DMS 273 (cell line): Measurements from ENCODE around the gene GJD2.

Source experiments
- DNase-seq: peaks from one replicate; lab custom pipeline; 2025; ENCODE audit not compliant: unreplicated experiment; lab: John Stamatoyannopoulos, UW

GJD2 gene

DNA sequence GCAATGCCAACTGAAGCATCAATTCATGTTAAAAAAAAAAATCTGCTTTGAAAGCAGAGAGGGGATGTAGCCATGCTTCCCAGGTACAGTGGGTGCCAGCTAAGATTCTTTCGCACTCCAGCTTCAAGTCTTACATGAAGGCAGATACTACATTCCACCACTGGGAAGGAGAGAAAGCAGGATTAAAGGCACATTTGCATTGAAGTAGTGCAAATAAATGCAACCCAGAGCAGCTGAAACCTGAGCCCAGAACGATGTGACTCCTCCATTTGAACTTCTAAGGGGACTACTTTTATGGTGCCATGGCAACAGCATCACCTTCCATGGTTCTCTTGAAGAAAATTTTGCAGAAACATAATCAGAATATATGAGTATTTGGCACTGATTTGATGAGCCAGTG, 19.1 kb upstream of the GJD2 start:
- DNase-seq, result peak; percentile 4

DNA sequence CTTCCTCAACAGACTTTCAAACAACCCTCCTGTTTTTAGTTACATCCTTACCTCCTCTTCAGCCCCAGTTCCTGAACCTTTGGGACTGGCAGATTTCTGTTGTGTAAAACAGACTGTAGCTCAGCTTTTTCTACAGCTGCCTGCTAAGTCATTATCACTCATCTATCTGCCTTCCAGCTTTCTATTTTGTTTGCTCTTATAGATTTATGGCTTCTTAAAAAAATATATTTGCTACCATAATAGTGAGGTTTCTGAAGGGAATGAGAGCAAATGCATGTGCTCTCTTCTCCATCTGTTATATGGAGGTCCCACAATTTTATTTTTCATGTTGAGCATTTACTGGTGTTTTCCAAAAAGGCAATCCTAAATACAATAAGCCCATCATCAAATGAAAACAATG, 18.2 kb upstream of the GJD2 start:
- DNase-seq, result no peak

DNA sequence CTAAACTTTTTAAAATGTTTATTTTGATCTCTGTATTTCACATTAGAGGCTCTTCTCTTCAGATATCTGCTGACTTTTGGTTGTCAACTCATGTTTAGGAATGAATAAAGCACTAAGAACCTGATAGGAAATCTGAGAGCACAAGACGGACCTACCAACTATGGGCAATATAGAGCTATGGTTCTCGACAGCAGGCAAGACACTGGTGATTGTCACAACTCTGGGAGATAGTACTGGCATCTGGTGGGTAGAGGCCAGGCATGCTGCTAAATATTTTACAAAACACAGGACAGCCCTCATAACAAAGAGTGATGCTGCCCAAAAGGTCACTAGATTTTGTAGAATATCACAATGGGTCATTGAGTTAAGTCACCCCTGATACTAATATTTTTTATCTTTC, 17.5 kb upstream of the GJD2 start:
- DNase-seq, result no peak

DNA sequence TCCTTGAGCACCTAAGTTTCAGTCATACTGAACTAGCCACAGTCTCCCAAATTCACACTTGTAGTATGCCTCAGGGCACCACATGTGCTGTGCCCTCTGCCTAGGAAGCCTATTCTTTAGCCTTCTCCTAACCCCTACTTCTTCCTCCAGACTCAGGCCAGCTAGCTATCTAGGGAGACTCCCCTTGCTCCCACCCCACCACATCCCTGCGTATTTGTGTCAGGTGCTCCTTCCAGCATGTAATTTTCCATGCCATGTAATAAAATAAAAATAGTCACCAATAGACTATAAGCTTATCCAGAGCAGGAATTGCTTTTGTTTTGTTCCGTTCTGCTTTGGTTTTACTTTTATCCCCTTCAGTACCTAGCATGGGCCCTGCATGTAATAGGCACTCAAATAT, 14.9 kb upstream of the GJD2 start:
- no peak for DNase-seq

DNA sequence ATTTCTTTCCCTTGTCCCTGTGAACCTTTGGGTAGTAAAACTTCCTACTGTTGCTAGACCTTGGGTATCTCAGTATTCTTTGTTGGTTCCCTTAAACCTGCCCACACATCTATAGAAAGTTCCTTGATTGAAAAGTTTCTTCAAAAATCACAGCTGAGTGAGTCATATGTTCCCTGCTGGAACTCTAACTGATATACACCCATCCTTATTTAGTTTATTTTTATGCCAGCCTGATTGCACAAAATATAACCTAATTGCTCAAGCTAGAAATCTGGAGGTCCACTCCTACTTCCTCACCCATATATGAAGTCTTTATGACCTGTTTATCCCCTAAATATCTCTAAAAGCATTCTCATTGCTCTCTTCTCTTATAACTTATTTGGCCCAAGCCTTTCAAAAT, 13.7 kb upstream of the GJD2 start:
- no peak for DNase-seq

DNA sequence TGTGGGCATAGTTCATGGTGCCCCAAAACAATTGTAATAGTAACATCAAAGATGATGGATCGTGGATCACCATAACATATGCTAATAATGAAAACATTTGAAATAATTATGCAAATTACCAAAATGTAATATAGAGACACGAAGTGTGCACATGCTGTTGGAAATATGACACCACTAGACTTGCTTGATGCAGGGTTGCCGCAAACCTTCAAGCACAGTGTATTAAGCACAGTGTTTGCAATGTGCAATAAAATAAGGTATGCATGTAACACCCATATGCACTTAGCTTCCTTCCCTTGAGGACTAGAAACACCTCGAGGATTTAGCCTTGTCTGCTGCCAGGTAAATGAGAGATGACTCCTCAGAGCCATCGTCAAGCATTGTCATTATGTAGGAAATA, 10.9 kb upstream of the GJD2 start:
- peak; percentile 3 for DNase-seq

DNA sequence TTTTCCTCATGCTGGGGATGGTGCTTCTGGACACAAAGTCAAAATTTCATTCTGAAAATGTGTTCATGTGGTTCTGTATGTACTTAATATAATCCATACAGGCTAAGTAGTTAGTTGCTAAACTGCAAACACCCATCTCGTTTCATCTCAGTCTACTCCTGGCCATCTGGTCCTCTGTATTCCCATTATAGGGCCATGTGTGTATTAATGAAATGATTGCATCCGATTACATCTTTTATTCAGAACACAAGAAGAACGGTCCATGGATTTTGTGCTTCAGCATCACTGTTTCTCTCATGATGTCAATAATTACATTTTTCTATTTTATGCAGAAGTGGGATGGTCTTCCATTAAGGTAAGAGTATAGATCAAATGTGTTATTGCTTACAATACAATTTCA, 6.1 kb upstream of the GJD2 start:
- peak; percentile 33 for DNase-seq

DNA sequence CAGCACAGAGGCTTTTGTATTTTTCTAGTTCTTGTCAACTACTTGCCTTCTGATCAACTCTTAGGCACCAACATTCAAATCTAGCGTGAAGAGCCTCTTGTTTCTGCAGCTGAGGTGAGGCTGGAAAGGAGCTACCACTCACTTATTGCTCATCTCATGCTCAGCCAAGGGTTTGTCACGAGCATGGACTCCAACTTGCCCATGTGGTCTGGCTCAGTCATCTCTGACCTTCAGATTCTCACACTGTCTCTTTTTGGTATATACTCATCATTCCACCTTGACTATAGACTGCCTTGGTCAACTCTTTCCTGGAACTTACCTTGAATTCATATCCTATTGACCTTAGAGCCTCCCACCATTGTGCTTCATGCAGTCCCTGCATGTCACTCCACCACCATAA, 5.2 kb upstream of the GJD2 start:
- no peak for DNase-seq

DNA sequence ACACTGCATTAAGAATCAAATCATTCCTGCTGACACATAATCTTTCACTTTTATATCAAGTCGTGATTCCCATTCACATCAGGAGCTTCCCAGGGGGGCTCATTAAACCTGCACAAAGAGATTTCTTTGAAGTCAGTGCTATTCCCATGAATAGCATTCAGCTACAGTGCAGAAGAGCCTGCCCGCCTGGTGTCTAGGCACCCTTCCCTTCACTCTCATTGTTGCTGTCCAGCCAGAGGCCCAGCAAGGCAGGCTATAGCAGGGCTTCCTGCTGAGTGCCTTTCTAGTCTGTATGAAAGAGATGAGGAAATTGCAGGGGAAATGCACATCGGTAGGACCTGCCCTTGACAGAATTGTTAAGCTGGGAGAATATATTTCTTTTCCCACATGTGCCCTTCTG, 4.5 kb upstream of the GJD2 start:
- no peak for DNase-seq

DNA sequence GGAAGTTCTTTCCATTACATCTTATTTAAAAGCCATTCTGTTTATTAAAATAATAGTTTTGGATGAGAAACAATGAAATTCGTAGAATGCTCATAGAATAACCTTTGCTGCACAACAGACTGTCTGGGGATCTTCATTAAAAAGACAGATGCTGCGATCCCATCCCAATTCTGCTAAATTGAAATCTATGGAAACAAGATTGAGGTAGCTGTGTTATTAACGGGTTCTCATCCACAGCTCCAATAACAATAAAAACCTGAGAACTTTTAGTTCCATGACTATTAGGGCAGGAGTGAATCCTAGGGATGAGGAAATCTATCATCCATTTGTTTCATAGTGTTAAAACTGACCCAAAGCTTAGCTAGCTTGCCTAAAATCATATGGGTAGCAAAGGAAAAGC, 2.5 kb upstream of the GJD2 start:
- no peak for DNase-seq

DNA sequence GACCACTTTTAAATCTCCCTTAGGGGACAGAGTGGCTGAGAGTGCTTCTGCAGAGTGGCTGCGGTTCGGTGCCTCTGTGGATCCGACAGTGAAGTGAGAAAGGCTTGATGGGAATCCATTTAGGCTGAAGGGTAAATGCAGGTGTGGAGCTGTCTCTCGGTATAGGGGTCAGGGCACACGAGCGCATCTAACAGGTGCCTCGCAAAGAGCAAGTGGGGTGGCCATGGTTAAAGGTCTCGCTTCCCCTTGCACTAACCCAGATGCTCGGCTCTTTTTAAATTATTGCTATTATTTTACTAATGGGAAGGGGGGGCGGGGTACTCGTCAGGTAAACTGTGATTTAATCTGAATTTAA, 598 bp upstream of the GJD2 start:
- no peak for DNase-seq

DNA sequence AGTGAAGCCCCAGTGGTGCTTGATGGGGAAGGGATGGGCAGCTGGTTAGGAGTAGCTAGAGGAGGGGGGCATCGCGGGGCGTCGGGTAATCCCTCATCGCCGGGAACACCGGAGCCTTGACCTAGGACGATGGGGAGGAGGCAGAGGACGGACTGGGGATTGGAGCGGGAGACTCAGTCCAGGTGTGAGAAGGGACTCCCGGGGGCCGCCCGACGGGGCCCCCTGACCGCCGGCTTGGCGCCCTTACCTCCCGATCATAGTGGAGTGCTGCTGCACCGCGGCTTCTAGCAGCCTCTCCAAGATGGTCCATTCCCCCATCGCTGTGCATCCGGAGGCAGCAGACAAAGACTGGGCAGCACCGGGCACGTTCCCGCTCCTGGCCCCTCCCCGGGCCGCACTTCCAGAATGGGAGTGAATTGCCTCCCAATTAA, 612 bp downstream of the GJD2 start:
- peak; percentile 16 for DNase-seq

DNA sequence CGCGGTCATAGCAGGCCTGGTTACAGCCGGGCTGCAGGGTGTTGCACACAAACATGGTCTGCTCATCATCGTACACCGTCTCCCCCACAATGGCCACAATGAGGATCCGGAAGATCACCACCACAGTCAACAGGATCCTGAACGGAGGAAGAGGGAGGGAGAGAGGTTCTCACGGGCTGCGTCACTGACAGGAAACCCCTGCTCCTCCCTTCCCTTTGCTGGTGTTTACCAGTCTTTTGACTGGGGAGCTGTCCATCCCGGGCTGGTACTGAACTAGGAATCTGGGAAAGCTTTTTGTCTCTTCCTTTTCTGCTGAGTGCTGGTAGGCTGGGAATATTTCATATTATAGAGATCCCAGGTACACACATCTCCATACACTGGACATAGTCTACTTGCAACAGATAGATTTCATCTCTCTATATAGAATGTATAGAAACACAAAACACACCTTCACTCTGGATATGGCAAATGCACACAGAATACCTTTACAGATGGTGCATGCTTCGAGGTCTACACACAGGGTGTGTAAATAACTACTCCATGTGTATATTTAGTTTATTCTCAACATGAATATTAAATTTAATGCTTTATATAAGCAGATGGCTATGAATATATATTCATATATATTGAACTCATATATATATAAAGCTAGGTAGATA, 1.4 kb downstream of the GJD2 start:
- DNase-seq, result peak; percentile 44

DNA sequence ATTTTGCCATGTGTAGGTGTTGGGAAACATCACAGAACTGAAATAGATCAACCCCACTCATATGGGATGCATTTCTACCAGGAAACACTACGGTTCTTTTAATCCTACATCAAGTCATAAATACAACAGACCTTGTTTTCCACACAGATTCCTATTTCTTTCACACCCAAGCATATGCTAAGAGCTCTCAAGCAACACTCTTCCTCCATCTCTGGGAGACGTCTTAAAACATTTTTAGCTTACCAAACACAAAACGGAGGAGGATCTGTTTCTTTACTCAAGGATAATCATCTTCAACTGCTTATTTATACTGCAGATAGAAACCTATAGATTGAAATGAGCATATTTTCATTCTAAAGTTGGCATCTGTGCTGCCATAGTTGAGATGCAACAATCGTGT, 5.1 kb downstream of the GJD2 start:
- DNase-seq, result no peak

DNA sequence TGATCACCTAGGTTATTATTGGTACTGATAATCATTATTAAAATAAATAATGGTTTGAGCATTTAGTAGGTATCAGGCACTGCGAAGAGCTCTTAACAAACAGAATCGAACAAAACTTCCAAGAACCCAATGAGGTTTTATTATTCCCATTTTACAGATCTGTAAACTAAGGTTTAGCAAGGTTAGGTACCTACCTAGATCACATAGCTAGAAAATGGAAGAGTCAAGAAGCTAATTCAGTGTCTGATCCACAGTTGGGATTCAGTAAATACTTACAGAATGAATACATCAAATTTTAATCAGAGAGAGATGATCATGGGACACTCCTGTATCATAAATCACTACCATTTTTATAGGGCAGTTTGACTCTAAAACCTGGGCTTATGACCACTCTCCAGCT, 15.5 kb downstream of the GJD2 start:
- no peak for DNase-seq

DNA sequence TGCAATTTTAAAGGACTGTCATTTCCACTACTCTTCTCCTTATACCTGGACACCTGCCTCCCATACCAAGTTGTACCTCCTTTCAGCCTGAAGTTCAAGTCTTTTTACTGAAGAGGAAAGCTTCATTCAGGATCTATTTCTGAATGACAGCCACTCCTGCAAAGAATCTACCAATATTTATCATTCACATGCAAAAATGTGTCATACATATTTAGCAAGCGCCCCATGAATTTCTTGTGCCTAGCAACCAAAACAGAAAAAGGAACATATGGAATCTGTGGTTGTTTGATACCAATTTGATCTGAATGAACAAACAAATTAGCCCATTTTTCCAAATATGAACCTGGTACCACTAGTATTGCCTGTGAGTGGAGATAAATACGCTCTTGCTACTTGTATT, 16.8 kb downstream of the GJD2 start:
- no peak for DNase-seq

DNA sequence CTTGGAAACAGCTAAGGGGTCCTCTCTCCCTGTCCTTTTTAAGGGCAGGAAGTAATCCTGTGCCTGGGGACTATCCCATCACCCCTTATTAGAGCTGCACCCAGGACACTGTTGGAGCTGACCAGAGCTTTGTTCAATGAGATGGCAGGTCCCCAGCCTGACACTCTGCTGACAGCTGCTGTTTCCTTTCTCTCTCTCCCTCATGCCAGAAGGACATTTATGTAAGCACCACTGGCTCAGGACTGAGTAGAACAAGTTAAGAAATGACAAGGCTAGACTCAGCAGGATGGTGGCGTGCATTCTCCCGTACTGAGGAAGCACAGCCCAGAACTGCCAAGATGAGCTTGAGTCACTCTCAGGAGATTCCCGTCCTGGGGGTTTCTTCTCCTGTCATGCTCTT, 17.3 kb downstream of the GJD2 start:
- no peak for DNase-seq

DNA sequence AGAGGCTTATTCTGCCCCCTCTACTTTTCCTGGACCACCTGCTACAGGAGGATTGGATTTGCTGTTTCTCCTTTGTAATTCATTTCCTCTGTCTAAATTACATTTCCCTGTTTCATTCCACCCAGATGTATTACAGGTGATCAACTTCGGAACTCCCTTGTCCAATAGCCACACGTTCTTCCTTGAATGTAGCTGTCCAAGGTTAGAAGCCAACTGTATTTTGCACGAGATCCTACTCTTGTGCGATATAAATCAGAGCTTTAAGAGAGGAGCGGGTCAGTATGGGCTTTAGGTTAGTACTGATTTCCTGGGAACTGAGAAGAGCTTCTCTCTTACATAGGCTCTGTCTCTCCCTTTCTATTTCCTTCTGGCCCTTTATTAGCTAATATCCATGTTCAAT, 20.5 kb downstream of the GJD2 start:
- no peak for DNase-seq

DNA sequence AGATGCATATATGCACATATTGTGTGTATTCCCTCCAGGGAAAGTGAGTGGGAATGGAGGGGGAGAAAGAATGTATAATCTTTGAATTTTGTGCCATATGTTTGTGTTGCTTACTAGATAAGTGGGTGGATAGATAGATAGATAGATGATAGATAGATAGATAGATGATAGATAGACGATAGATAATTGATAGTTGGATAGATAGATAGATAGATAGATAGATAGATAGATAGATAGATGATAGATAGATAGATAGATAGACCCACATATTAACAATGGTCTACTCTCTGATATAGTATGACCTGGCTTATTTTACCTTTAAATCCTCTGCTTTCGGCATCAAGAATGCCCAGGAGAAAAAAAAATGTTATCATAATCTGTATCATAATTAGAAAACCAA, 21.2 kb downstream of the GJD2 start:
- no peak for DNase-seq

DNA sequence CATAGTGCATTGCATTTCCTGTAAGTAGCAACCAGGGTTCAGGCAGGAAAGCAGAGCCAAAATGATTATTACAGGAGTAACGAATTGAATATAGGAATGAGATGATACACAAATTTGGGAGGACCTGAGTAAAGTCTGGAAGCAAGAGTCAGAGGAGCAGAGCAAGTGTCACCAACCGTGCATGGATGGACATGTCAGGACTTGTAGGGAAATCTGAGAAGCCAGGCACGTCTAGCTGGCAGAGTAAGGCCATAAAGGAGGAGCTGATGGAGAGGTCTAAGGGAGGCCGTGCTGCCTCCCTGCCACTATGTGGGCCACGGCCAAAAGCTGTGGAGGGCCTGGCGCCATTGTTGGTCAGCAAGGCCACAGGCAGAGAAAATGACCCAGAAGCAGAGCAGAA, 22.4 kb downstream of the GJD2 start:
- peak; percentile 22 for DNase-seq

DNA sequence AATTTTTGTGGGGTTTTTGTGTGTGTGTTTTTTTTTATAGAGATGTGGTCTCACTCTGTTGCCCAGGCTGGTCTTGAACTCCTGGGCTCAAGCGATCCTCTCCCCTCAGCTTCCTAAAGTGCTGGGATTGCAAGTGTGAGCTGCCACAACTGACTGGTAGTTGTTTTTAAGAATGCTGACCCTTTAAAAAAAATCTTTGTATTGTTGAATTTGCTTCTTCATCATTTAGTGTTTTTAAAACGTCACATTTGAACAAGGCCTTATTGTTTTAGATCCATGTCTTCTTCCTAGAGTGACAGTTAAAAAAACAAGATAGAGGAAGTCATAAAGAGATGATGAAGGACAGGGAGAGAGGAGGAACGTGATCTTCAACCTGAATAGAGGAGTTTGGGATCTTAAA, 24.1 kb downstream of the GJD2 start:
- no peak for DNase-seq

DNA sequence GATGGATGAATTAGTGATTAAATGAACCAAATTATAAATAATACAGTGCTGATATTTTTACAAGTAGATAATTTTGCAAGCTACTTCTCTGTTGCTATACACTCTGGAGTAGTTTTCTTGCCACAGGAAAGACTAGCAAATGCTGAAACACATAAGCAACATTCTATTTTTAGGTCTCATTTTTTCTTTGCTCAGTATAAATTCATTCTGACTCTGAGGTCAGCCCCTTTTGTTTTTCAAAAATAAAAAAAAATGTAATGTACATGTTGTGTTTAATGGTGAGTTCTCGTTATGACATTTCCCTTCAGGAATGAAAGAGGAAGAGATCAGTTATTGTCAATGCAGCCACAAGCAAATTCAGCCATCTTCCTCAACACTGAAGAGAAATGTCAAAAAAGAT, 24.9 kb downstream of the GJD2 start:
- DNase-seq, result no peak

DNA sequence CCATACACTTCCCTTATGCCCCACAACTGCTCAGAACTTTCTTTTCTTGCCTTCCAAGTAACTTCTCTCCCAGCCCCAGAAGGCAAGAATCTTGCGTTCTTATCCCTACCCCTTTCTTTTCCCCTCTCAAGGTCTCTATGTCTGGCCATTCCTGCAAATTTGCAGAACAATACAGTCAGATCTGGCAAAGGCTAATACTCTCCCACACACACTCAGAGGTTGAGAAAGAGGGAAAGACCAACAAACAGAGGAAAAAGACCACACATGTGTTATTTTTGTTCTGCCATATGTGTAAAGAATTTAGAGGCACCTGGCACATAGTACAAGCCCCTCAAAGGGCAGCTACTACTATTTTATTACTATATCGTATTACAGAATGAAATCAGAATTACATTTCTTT, 25.7 kb downstream of the GJD2 start:
- no peak for DNase-seq
